HG03045 (cell line): ENCODE measurements around the gene CELA2A.
"Not testable (repeated sequence)": the region's sequence is repeated elsewhere in the genome, so short reads cannot be mapped to it uniquely, and the experiment has no call there.

Experiments
- ATAC-seq: cut with Tn5 transposase; IDR thresholded peaks from one replicate; pipeline ENCODE4 v1.9.1; 2021; ENCODE audit warnings: mild to moderate bottlenecking, moderate library complexity; ENCODE audit not compliant: unreplicated experiment

Gene CELA2A

GRCh38 chr1:15444468-15445389 is 11.8 kb upstream of the CELA2A start:
- ATAC-seq: no peak

- no peak for ATAC-seq
These were observed 11.0 kb upstream of the CELA2A start for GRCh38 chr1:15445390-15446122.

- no peak for ATAC-seq
These were observed 10.3 kb upstream of the CELA2A start for GRCh38 chr1:15446212-15446611.

DNA sequence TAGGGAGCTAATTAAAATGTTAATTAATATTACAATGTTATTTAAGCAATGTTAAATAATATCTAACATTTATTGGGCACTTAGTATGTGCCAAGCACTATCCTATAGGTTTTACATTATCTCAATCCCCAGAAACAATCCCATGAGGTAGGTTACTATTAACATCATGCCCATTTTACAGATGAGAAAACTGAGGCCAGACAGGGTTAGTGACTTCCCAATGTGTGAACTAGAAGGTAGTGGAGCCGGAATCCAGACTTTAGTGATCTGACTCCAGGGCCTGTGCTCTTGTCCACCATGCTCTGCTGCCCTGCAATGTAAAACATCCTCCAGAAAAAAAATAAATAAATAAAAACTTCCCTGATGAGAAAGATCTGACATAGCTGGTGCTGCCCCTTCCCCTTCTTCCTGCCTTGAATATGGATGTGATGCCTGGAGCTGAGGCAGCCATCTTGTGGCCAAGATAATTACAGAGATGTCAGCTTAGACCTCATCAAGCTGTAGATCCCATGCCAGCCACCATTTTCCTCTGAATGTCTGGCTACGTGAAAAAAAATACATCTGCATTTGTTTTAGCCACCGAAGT is 7.6 kb upstream of the CELA2A start:
- no peak for ATAC-seq

GRCh38 chr1:15449567-15449966 is 7.0 kb upstream of the CELA2A start:
- no peak for ATAC-seq

GRCh38 chr1:15451014-15451722 is 5.4 kb upstream of the CELA2A start:
- ATAC-seq: no peak

DNA sequence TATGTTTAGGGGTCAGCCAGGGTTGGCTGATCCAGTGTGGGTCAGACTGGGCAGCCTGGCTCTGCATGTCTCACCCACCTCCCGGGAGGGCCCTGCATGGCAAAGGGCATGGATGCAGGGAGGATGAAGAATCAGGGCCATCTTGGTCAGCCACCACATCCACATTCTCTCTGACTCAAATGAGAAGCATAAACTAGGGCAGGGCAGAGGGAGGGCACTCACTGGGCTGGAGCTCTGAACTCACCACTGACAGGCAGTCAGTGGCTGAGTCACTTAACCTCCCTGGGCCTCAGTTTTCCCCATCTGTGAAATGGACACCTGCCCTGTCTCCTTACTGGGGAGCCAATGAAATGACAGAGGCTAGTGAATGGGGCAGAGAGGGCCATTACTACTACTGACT is 4.3 kb upstream of the CELA2A start:
- ATAC-seq: no peak

- ATAC-seq: no peak
These were observed 3.5 kb upstream of the CELA2A start for GRCh38 chr1:15452866-15453571.

DNA sequence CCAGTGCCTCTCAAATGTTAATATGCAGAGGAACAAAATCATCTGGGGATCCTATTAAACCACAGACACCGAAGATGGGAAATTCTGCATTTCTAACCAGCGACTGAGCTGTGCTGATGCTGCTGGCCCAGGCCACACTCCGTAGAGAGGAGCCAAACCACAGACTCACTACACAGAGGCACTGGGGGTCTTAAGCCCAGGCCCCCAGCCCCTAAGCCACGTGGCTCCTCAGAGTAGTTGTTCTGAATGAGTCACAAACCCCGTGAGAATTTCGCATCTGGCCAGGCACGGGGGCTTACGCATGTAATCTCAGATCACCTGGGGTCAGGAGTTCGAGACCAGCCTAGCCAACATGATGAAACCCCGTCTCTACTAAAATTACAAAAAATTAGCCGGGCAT is 2.8 kb upstream of the CELA2A start:
- ATAC-seq: no peak

GRCh38 chr1:15454256-15454655 is 2.3 kb upstream of the CELA2A start:
- ATAC-seq: no peak

GRCh38 chr1:15455522-15455921 is 1.0 kb upstream of the CELA2A start:
- ATAC-seq: no peak

GRCh38 chr1:15457585-15457984 is 1.1 kb downstream of the CELA2A start:
- ATAC-seq: no peak

DNA sequence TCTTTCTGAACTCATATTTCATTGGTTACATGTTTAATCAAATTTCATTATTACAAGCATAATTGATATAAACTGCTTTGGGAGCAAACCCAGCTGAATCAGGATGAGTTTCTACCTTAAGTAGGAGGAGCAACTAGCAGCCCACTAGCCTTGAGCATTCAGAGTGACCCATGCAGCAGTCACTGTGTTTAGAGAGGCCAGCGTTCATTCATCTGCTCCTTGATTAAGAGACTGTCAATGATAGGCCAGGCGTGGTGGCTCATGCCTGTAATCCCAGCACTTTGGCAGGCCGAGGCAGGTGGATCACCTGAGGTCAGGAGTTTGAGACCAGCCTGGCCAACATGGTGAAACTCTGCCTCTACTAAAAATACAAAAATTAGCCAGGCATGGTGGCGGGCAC is 1.9 kb downstream of the CELA2A start:
- not testable (repeated sequence) for ATAC-seq

GRCh38 chr1:15459771-15460707 is 3.5 kb downstream of the CELA2A start:
- ATAC-seq: no peak

DNA sequence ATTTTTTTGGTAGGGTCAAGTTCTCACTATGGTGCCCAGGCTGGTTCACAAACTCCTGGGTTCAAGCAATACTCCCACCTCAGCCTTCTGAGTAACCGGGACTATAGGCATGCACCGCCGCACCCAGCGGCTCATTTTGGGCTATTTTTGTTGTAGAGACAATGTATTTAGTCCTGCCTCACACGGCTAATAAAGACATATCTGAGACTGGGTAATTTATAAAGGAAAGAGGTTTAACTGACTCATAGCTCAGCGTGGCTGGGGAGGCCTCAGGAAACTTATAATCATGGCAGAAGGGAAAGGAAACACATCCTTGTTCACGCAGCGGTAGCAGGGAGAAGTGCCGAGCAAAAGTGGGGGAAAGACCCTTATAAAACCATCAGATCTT is 4.2 kb downstream of the CELA2A start:
- ATAC-seq: no peak

GRCh38 chr1:15463064-15463800 is 6.7 kb downstream of the CELA2A start:
- not testable (repeated sequence) for ATAC-seq

- not testable (repeated sequence) for ATAC-seq
These were observed 7.4 kb downstream of the CELA2A start for GRCh38 chr1:15463926-15464322.

GRCh38 chr1:15465674-15466073 is 9.1 kb downstream of the CELA2A start:
- ATAC-seq: no peak
